Activated CD8-positive, alpha-beta memory T cell treated with anti-CD3 and anti-CD28 coated beads, Interleukin-2, amount 10 ng/mL, durations not matched to agents 7 days and 5 days (primary cell): ENCODE data around the gene MCAM. TPM values are rescaled to one million over a fixed set of nuclear protein-coding genes. Genes with fewer than 3 reads are reported as not detected.

ENCODE experiments used
- ATAC-seq: fragments of 150-1000 bp; cut with Tn5 transposase; one replicate; pipeline ENCODE4 v1.10.0; 2021; ENCODE audit warnings: moderate library complexity
- CTCF ChIA-PET: fragments of 350-600 bp; sonication (Branson Sonifier 250); formaldehyde crosslinking; loops from one replicate; lab custom pipeline; 2021; ENCODE audit warnings: antibody characterized with exemption; lab: Charles Lee
- DNase-seq: peaks from one replicate; pipeline ENCODE4 v3.0.0-alpha.2; 2020
- H3K27ac Mint-ChIP-seq: one replicate; pipeline ENCODE4 v1.8.0; 2021; ENCODE audit warnings: mild to moderate bottlenecking, mixed read lengths
- H3K27me3 Mint-ChIP-seq: one replicate; pipeline ENCODE4 v1.8.0; 2021; ENCODE audit warnings: mixed read lengths
- H3K36me3 Mint-ChIP-seq: one replicate; pipeline ENCODE4 v1.8.0; 2021; ENCODE audit warnings: mild to moderate bottlenecking, mixed read lengths
- H3K4me1 Mint-ChIP-seq: one replicate; pipeline ENCODE4 v1.8.0; 2021; ENCODE audit warnings: mixed read lengths
- H3K4me3 Mint-ChIP-seq: one replicate; pipeline ENCODE4 v1.8.0; 2021; ENCODE audit warnings: mild to moderate bottlenecking, moderate library complexity, mixed read lengths
- H3K9me3 Mint-ChIP-seq: one replicate; pipeline ENCODE4 v1.8.0; 2022; ENCODE audit warnings: low read depth, mixed read lengths
- total RNA-seq, 2 experiments: library from RNA; stranded (reverse); gene quantifications; one replicate each; pipeline ENCODE4 v1.2.3, GENCODE V29; 2021

Gene MCAM, protein sequence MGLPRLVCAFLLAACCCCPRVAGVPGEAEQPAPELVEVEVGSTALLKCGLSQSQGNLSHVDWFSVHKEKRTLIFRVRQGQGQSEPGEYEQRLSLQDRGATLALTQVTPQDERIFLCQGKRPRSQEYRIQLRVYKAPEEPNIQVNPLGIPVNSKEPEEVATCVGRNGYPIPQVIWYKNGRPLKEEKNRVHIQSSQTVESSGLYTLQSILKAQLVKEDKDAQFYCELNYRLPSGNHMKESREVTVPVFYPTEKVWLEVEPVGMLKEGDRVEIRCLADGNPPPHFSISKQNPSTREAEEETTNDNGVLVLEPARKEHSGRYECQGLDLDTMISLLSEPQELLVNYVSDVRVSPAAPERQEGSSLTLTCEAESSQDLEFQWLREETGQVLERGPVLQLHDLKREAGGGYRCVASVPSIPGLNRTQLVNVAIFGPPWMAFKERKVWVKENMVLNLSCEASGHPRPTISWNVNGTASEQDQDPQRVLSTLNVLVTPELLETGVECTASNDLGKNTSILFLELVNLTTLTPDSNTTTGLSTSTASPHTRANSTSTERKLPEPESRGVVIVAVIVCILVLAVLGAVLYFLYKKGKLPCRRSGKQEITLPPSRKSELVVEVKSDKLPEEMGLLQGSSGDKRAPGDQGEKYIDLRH
- 1 to 10 TPM; 2.5 to 3.9 TPM for total RNA-seq

DNA sequence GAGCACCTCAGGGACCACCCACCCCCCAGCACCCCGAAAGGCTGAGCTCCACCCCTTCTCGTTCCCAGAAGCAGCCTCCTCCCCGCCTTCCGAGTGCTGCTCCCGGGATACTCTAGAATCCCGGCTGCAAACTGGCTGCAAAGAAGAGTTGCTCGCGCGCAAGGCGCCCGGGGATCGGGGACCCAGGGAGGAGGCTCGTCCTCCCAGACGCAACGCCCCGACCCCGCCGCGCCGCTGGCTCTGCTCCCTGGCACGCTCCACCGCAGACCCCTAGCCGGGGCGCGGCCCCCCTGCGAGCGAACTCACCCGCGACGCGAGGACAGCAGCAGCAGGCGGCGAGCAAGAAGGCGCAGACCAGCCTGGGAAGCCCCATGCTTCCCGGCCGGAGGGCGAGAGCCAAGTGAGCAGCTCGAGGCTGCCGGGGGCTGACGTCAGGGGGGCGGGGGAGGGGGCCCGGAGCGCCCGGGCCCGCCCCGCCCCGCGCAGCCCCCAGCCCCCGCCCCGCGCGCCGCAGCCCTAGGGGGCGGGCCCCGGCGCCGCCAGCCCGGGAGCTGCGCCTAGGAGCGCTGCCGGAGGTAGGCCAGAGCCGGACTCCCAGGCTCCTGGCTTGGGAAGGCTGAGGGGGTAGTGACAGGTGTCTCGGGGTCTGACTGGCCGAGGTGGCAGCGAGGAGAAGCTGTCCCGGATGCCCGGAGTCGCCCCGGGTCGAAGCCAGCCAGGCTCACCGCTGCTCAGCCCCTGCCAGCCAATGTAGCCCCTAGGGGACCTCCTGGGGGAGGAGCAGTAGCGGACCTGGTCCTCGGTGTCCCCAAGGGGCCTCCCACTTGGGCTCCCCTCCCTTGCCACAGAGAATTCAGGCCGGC lies at the start of gene MCAM:
Gene MCAM, minus strand, starts transcription at position 402 of the 863 bp plus-strand sequence. Its CDS starts 29 bp downstream, at position 373.
- H3K27me3 Mint-ChIP-seq = peaks cover 34% of the 10 kb centered on the region

DNA sequence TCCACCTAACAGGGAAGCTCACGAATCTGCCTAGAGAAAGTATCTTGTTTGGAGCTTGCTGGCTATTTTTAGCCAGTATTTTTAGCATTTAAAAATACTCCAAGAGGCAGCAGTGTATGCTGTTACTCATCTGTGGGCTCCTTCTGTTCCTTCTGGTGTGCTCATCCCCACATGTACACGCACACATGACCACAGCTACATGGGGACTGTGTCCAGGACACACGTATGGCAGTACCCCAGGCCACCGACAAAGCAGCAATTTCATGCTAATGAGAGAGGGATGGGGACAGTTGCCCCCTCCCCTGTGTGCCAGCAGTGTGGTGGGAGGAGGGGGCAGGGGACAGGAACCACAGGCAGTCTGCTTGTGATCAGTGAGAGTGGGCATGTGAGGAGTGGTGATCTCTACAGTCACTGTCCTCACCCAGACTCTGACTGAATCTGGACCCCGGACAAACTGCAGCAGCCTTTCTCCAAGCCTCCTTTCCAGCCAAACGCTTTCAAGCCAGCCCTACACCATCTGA lies 48.2 kb upstream of the MCAM start:
- no peak for DNase-seq
- Mint-ChIP-seq H3K9me3 (no peaks in the 10 kb centered on the region), H3K4me1 (peaks cover 24% of the 10 kb centered on the region), H3K27me3 (peaks cover 57% of the 10 kb centered on the region), H3K27ac (no peak overlapping the region), H3K36me3 (no peaks in the 10 kb centered on the region), H3K4me3 (no peak overlapping the region)
- ATAC-seq = no peak
- CTCF ChIA-PET = interaction anchor here (1.2 to 1.8 kb wide), 5 partner anchors 8 to 110 kb away, joined by 3 to 10 read pairs (median 7); no protein-coding TSS in a partner anchor

More for the DNA sequence above, at the start of gene MCAM:
- Mint-ChIP-seq H3K36me3 (no peaks in the 10 kb centered on the region), H3K27ac (no peak within 1 kb of the TSS), H3K4me1 (peaks cover 31% of the 10 kb centered on the region), H3K4me3 (peak within 1 kb of the TSS; percentile 49), H3K9me3 (no peaks in the 10 kb centered on the region)
- no peak for DNase-seq
- no peak for ATAC-seq
- CTCF ChIA-PET = interaction anchor here (0.6 to 5.0 kb wide), 10 partner anchors 9 to 251 kb away, joined by 3 to 19 read pairs (median 6); partner anchors contain the start of gene CBL

DNA sequence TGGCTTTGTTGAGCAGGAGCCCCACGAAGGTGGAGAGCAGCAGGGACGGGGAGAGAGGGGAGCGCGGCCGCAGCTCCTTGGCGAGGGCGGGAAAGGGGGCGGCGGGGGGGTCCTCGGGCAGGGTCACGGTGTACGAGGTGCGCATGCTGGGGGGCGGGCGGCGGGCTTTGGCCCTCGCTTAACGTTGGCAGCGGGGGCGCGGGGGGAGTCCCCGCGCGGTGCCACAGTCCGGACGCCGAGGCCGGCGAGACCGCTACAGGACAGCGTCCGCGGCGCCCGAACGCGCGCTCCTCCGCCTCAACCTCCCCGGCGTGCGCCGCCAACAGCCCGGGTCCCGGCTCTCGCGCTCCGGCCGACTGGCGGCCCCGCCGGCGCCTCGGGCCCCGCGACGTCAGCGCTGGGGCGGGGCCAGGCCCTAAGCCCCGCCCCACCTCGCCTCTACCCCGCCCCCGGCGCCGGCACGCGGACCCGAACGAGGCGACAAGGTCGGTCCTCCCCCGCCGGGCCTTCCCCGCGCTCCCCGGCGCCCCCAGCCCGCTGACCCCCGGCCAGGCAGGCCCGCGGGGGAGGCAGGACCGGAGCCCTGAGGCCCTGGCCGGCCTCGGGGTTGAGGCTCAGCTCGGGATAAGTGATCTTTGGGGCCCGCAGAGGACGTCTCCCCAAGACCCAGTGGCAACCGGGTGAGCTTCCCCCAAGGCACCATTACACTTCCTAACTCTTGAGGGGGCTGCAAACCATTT lies 47.1 kb upstream of the MCAM start:
- ATAC-seq (peak; percentile 93), DNase-seq (no peak)
- peak overlapping the region; percentile 24 for H3K4me3 Mint-ChIP-seq
- no peak overlapping the region for H3K27ac Mint-ChIP-seq
- H3K36me3 Mint-ChIP-seq = no peaks in the 10 kb centered on the region
- H3K27me3 Mint-ChIP-seq = peaks cover 53% of the 10 kb centered on the region
- CTCF ChIA-PET = interaction anchor here (1.1 to 1.8 kb wide), 6 partner anchors 8 to 111 kb away, joined by 3 to 10 read pairs (median 6); no protein-coding TSS in a partner anchor
- peaks cover 30% of the 10 kb centered on the region for H3K4me1 Mint-ChIP-seq
- no peaks in the 10 kb centered on the region for H3K9me3 Mint-ChIP-seq

DNA sequence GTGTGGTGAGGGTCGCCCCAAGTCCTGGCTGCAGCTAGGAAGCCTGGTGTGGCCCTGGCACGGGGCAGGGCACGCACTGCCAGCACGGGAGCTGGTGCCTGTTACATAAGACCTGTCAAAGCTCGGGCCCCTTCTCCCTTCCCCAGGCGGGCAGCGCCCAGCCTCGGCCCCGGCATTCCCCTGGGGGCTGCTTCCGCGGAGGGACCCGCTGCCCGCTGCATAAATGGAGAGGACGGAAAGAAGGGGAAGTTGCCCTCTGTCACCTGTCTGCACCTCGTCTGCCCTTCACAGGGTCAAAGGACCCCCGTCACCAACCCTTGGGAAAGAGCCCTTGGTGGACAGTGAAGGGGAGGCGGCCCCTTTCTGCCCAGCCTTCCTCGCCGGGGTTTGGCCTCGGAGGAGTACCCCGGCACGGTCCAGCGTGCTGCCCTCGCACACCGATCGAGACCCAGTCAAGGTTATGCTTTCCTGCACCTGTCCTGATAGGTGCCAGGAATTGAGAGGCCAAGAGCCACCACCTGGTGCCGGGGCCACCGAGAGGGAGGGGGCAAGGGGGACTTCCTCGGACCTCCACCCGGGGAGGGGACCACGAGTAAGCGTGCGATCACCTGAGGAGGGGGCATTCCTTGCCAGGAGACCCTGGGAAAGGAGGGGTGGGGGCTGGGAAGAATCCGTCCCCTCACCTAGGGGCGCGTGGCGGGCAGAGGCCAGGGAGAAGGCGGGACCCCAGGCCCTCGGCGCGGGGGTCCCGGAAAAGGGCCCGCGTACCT lies 46.3 kb upstream of the MCAM start:
- Mint-ChIP-seq H3K4me1 (peaks cover 30% of the 10 kb centered on the region), H3K9me3 (no peaks in the 10 kb centered on the region), H3K27ac (no peak overlapping the region), H3K27me3 (peaks cover 51% of the 10 kb centered on the region), H3K36me3 (no peaks in the 10 kb centered on the region), H3K4me3 (no peak overlapping the region)
- DNase-seq = no peak
- no peak for ATAC-seq
- CTCF ChIA-PET = interaction anchor here (1.2 to 8.9 kb wide), 4 partner anchors 10 to 112 kb away, joined by 4 to 318 read pairs (median 8); partner anchors contain the start of gene USP2

DNA sequence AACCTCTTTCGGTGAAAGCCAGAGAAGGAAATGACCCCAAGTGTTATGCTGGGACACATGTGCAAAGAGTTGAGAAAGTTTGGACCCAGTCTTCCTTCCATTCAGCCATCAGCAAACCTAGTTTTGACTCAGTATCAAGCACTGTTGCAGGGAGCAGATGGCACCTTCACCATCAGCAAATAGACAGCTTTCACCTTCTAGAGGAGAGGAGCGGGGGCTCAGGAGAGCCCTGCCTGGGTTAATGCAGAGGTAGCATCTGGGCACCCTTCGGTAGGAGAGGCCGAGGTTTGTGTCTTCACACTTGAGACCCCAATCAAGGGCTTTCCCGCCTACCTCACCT lies 45.8 kb upstream of the MCAM start:
- CTCF ChIA-PET = interaction anchor here (1.2 to 8.9 kb wide), 3 partner anchors 9 to 112 kb away, joined by 4 to 318 read pairs (median 8); partner anchors contain the start of gene USP2
- no peaks in the 10 kb centered on the region for H3K9me3 Mint-ChIP-seq
- no peaks in the 10 kb centered on the region for H3K36me3 Mint-ChIP-seq
- peaks cover 51% of the 10 kb centered on the region for H3K27me3 Mint-ChIP-seq
- peak overlapping the region; percentile 42 for H3K27ac Mint-ChIP-seq
- no peak for DNase-seq
- ATAC-seq = no peak
- peaks cover 30% of the 10 kb centered on the region for H3K4me1 Mint-ChIP-seq
- H3K4me3 Mint-ChIP-seq = no peak overlapping the region

DNA sequence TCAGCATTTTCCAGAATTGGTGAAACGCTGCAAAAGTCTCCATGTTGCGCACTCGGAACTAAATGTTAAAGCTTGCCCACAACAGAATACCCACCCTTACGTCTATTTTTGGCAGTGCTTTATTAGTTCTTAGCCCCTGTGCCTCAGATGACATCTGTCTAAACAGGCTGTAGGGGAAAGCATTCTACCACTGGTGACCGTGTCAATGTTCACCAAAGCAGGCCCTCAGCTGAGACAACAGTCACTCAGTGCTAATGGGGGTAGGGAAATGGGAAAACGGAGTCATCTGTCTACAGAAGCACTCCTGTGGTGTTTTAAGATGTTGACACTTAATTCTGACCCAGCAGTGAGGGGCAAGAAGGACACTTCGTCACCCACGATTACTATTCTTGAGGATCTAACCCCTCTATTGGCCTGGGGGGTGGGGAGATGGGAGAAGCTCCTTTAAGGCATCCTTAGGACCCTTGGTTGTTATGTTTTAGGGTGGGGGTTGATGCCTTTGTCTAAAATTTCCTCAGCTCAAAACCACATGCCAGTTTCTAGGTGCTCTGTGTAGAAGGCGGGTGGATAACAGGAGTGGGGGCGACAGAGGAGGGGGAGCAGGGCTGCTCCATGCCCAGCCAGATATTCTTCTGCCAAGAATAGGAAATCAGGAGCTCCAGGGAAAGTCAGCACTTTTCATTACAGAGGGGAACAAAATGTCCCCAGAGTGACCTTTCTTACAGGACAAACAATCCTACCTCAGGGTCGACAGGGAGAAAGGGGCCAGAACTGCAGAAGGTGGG lies 45.2 kb upstream of the MCAM start:
- H3K9me3 Mint-ChIP-seq = no peaks in the 10 kb centered on the region
- H3K4me3 Mint-ChIP-seq = no peak overlapping the region
- H3K27ac Mint-ChIP-seq = no peak overlapping the region
- DNase-seq (no peak), ATAC-seq (no peak)
- CTCF ChIA-PET = interaction anchor here (1.1 to 8.9 kb wide), 7 partner anchors 8 to 113 kb away, joined by 3 to 318 read pairs (median 4); partner anchors contain the start of genes C1QTNF5 and USP2
- peaks cover 49% of the 10 kb centered on the region for H3K27me3 Mint-ChIP-seq
- peaks cover 30% of the 10 kb centered on the region for H3K4me1 Mint-ChIP-seq
- no peaks in the 10 kb centered on the region for H3K36me3 Mint-ChIP-seq

DNA sequence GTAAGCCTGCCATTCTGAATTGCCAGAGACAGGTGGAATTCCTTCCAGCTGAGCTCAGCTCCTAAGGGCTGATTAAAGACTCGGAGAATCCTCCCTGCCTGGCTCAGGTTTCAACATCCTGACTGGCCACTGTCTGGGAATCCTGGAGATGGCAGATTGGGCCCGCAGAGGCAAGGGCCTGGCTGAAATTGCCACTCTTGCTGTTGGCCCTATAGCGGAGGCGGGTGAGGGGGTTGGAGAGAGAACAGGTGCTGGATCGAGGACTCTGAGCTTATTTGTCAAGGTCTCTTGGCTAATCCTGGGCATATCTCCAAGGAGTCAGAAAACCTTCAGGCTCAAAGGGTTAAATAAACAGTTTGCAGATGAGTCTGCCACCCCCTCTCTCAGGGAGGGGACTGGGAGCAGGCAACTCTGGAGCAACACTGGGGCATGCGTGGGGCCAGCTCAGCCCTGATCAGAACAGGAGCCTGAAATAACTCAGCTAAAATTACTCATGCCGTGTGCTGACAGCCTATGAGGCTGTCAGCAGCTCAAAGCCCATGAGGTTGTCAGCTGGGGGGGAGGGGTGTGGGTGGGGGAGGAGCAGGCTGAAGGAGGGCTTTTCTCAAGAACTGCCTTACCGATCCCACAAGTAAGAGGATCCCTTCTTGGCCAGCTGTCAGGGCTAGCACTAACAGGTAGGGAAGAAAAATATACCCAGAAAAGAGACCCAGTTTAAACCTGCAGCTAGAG lies 44.3 kb upstream of the MCAM start:
- Mint-ChIP-seq H3K36me3 (no peaks in the 10 kb centered on the region), H3K27ac (no peak overlapping the region), H3K27me3 (peaks cover 41% of the 10 kb centered on the region), H3K4me3 (no peak overlapping the region), H3K9me3 (no peaks in the 10 kb centered on the region), H3K4me1 (peaks cover 35% of the 10 kb centered on the region)
- no peak for DNase-seq
- CTCF ChIA-PET = interaction anchor here (1.1 to 8.9 kb wide), 6 partner anchors 14 to 114 kb away, joined by 3 to 318 read pairs (median 4); partner anchors contain the start of genes C1QTNF5 and USP2
- ATAC-seq = no peak

DNA sequence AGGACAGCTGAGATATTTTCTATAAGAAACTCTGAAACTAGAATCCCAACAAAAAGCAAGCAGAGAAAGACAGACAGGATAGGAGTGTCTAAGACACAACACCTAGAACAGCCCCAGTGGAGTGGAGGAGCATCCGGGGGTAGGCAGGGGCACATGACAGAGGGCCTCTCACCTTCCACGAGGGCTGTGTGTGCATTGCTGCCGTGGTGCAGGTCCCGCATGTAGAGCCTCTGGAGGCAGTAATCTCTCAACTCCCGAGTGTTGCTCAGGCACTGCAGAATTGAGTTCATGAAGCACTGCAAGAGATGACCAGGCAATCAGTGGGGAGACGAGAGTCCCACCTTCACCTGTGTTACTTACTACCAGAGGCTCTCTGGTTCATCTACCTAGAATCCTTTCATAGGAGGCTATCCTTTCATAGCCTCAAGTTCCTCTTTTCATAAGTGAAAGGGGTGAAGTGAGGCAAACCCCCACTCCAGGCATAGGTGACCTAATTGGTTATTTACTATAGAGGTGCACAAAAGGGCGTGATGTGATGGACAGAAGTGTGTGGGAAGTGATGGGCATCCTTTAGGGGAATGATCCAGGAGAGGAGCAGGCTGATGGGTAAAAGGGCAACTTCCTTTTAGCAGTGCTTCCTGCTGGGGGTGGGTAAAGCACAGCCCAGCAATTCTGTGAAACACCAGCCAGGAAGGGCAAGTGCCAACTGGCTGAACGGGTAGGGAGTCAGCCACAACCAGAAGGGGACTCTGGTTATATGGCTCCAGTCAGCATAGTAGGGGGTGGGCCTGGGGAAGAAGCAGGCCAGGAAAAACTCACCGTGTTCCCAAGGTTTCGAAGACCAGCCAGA lies 42.7 kb upstream of the MCAM start:
- H3K9me3 Mint-ChIP-seq = no peaks in the 10 kb centered on the region
- H3K27me3 Mint-ChIP-seq = peaks cover 39% of the 10 kb centered on the region
- H3K4me1 Mint-ChIP-seq = peaks cover 38% of the 10 kb centered on the region
- H3K4me3 Mint-ChIP-seq = no peak overlapping the region
- ATAC-seq (no peak), DNase-seq (no peak)
- CTCF ChIA-PET = interaction anchor here (4.8 to 8.9 kb wide), 2 partner anchors 16 to 17 kb away, joined by 126 to 318 read pairs; partner anchors contain the start of genes C1QTNF5, MFRP and USP2
- H3K36me3 Mint-ChIP-seq = no peaks in the 10 kb centered on the region
- H3K27ac Mint-ChIP-seq = no peak overlapping the region

DNA sequence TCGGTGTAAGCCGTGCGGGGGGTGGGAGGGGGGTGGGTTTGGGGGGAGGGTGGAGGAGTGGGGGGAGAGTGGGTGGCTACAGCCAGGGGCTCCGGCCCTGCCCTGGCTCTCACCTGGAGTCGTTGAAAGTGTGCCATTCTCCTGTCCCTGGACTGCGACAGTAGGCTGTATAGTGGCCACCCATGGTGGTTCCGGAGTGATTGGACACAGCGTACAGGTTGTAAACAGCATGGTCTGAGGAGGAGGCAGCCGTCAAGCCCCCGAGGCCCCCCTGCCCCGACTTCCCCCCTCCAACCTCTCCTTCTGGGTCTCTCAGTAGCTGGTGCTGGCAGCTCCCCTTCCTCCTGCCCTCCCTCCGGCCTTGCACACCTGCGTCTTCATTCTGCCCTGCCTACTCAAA lies 40.1 kb upstream of the MCAM start:
- Mint-ChIP-seq H3K27ac (no peak overlapping the region), H3K4me3 (no peak overlapping the region), H3K27me3 (peaks cover 39% of the 10 kb centered on the region), H3K9me3 (no peaks in the 10 kb centered on the region), H3K36me3 (no peaks in the 10 kb centered on the region), H3K4me1 (peaks cover 30% of the 10 kb centered on the region)
- ATAC-seq = no peak
- CTCF ChIA-PET = interaction anchor here (0.8 to 8.9 kb wide), 22 partner anchors 8 to 234 kb away, joined by 3 to 318 read pairs (median 6); partner anchors contain the start of genes C1QTNF5, MFRP, NLRX1 and RNF26
- DNase-seq = no peak
